Eye (tissue), 1 donor: ENCODE data around the gene THAP7.
"Not testable (repeated sequence)": the region's sequence is repeated elsewhere in the genome, so short reads cannot be mapped to it uniquely, and the experiment has no call there.

Source experiments
- DNase-seq: peaks from one replicate; pipeline ENCODE4 v3.0.0-alpha.2; 2015

Gene THAP7

GRCh38 chr22:21012446-21013407 is 10.8 kb upstream of the THAP7 start:
- no peak for DNase-seq

DNA sequence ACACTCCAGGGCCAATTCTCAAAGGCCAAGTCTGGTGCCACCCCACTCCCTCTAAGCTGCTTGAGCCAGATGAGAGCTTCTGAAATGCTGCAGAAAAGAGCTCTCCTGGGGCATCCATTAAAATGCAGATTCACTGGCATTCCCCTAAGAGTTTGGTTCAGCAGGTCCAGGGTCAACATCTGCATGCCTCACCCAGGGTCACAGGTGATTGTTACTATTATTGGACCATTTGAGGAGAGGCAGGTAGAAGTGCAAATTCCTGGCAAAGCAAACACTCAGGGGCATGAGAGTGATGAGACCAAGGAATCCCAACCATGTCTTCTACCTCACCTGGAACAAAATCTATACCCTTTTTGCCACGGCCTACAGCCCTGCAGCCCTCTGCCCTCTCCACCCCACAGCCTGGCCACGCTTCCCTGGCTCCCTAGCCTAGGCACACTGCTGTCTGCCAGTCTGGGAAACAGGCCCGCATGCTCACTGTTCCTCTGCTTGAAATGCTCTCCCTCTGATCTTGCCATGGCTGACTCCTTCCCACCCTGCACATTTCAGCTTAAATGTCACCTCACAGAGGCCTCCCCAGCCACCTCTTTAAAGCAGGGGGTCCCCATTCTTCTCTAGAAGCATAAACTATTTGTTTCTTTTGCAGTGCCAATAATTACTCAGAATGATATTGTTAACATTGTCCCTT is 8.7 kb upstream of the THAP7 start:
- no peak for DNase-seq

- DNase-seq = peak; percentile 69
Observed at GRCh38 chr22:21009638-21010425, 7.9 kb upstream of the THAP7 start.

DNA sequence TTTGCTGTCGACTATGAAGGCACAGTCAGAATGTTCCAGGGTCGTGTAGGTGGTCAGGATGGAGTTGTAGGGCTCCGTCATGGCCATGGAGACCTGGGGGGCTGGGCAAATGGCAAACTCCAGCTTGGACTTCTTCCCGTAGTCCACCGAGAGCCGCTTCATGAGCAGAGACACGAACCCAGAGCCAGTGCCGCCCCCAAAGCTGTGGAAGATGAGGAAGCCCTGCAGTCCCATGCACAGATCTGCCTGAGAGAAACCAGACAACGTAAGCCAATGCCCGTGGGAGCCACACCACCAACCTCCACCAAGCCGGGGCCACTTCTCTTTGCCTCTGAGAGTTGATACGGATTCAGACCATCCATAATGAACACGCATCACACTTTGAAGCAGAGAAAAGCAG is 7.3 kb upstream of the THAP7 start:
- DNase-seq = not testable (repeated sequence)

DNA sequence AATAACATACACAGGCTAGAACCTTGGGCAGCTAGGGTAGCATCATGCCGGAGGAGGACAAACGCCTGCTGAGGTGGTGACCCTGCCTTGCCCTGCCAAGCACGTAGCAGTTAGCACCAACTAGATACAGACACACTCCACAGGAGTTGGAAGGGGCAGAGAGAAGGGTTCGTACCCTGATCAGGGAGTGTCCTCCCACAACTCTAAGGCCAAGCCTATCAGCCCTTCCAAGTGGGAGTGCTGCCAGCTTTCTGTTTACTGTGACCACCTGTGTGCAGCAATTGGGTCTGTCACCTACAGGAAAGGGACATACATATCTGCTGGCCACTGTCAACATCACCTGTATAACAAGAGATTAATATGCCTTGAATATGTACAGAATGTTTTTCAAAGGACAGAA is 1.9 kb upstream of the THAP7 start:
- no peak for DNase-seq

DNA sequence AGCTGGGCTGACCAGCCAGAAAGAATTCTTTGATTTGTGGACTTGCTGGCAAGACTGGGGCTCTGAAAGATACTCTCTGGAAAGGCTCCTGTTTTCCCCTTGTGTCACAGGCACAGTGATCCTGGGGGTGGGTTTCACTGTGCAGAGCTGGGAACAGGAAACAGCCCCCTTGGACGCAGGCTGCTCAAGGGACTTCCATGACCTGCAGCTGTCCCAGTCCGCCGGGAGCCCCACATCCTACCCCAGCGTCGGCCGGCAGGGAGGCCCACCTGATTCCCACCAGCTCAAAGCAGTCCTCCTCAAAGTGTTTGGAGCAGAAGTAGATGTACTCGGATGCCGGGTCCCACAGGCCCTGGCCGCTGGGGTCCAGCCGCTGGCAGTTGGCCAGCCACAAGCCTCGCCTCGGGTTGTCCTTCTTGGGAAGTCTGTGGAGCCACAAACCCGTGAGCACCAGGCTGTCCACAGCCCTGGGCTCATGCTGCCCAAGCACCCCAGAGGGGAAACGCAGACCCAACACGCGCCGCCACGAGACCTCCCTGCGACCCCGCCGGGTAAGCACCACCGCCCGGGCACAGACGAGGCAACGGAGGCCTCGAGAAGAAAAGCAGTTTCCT is 824 bp downstream of the THAP7 start:
- no peak for DNase-seq

- DNase-seq = no peak
Observed at GRCh38 chr22:21000207-21000986, 1.5 kb downstream of the THAP7 start.

GRCh38 chr22:20999350-21000206 is 2.3 kb downstream of the THAP7 start:
- no peak for DNase-seq

DNA sequence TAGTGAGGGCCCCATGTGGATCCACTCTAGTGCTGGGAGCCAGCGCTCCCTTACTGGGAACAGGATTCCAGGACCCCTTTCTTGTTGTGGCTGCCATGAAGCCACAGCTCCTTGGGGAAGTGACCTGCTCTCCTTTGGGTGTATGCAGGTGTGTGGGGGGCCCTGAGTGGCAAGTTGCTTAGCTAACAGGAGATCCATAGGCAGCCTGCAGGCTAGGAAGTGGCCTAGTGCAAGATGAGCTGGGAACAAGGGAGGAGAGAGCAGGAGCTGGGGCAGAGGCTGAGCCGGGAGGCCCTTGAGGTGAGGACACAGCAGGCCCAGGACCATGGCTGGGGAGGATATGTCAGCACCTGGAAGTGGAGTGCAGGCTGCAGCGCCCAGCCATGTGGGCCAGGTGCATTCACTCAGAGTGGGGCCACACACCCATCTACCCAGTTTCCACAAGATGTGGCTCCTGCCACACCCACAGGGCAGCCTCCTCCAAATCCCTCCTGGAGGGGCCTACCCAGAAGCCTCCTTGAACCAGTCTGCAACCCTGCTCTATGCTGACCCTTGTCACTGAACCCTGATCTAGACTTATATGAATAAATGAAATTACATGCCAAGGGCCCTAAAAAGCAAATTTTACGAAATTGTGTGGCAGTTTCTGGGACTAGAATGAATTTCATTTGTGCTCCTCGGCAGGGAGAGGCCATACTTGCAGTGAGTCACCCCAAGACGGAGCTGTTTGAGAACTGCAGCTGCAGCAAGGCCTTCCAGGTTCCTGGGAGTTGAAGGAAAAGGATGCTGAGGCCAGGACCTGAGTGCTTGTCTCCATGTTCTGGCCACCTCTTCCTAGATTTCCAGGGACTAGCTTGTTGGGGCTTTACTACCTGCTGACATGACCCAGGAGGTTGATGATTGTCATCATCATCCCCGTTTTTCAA is 3.2 kb downstream of the THAP7 start:
- no peak for DNase-seq

- DNase-seq = no peak
Observed at GRCh38 chr22:20997536-20998257, 4.2 kb downstream of the THAP7 start.

DNA sequence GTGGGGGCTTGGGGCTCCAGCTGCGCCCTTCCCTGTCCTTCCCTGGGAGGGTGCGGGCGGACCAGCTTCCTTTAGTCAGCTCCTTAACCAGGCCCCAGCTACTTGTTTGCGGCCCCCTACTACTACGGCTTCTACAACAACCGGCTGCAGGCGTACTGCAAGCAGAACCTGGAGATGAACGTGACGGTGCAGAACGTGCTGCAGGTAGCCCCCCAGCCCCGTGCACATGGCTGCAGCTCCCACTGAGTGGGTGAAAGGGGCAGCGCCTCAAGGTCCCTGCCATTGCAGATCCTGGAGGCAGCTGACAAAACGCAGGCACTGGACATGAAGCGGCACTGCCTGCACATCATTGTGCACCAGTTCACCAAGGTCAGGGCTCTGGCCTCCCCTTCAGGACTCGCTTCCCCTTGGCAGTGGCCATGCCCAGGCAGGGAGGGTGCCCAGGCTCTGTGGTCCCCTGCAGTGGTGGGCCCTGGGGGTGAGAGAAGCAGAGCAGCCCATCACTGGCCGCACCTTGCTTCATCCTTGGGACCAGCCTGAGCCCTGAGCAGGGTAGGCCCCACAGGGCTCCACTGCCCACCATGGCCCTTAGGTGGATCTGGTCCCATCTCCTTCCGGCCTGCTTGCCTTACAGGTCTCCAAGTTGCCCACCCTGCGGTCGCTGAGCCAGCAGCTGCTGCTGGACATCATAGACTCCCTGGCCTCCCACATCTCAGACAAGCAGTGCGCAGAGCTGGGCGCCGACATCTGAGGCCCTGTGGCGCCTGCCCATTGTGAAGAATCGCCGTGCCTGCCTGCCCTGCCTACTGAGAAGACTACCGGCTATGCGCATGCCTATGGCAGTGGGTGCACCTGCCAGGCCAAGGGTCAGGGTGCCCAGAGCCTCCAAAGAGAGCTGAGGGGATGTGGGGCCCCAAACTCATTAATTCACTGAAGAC is 5.1 kb downstream of the THAP7 start:
- no peak for DNase-seq

GRCh38 chr22:20996031-20996410 is 5.9 kb downstream of the THAP7 start:
- DNase-seq = no peak

GRCh38 chr22:20995329-20996030 is 6.4 kb downstream of the THAP7 start:
- DNase-seq = no peak

DNA sequence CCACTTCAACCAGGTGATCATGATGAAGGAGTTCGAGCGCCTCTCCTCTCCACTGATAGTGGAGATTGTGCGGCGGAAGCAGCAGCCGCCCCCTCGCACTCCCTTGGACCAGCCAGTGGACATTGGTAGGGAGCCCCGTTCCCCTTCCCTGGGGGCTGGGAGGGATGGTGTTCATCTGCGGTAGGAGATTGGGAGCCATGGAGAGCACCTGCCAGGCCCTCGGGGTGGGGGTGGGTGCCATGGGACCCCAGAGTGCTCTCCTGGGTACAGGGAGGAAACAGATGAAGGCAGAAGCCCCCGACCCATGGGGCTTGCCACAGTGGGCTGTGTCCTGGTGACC is 7.0 kb downstream of the THAP7 start:
- no peak for DNase-seq

GRCh38 chr22:20994128-20994901 is 7.6 kb downstream of the THAP7 start:
- DNase-seq = no peak

DNA sequence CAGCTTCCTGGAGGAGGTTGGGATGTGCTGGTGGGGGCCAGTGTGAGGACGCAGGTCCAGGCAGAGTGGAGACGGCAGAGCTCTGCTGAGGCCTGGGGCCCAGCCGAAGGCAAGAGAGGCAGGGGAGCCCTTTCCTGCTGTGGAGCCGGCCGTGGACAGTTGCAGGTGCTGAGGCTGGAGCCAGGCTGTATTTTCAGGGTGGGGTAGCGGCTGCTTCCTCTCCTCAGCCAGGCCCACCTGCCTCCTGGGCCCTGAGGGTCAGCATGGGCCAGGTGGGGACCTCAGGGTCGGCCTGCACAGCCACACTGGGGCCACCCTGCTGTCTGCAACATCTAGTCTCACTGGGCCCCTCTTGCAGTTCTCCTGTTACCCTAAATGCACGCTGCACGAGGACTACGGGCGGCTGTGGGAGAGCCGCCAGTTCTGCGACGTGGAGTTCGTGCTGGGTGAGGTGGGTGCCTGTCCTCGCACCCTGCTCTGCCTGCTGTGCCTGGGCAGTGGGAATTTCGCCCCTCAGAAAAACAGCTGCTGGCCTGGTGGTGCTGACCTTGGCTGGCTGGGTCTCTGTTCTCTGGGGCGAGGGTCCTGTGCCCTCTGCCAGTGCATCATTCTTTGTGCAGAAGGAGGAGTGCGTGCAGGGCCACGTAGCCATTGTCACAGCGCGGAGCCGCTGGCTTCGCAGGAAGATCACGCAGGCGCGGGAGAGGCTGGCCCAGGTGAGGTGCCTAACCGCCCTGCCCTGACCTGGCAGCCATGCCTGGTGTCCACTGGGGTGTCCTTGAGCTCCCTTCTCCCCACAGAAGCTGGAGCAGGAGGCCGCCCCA is 8.4 kb downstream of the THAP7 start:
- DNase-seq = no peak
